Measurements from ENCODE around the gene MIGA1. TPM values are rescaled to one million over a fixed set of nuclear protein-coding genes. Genes with fewer than 3 reads are reported as not detected.

Gene MIGA1
- polyA plus RNA-seq (2013, experiment 1 of 2) = 8.0 TPM
- polyA plus RNA-seq (2013, experiment 2 of 2) = 8.1 TPM

- Histone ChIP-seq H2AFZ (ENCODE audit: low read depth, low read length) (peak within 1 kb of the TSS; percentile 97), H3K23ac (ENCODE audit: low read length in 2 of 2) (peak within 1 kb of the TSS; percentile 79 to 86), H2BK12ac (ENCODE audit: low read length in 2 of 2) (peak within 1 kb of the TSS in 1 of 2 experiments; percentile 37), H2BK5ac (ENCODE audit: low read depth, low read length, poor library complexity, severe bottlenecking) (no peak within 1 kb of the TSS), H3K14ac (ENCODE audit: low read length in 2 of 2) (peak within 1 kb of the TSS in 1 of 2 experiments; percentile 96), H4K91ac (ENCODE audit: low read length) (peak within 1 kb of the TSS; percentile 89), H3K27me3 (ENCODE audit: control insufficient read depth in 1 of 2, insufficient read depth in 1 of 2, low read length in 2 of 2) (no peaks in the 10 kb centered on the region), H3K79me1 (replicated peaks; ENCODE audit: low read length, poor library complexity, severe bottlenecking) (peaks cover 7% of the 10 kb centered on the region), H3K36me3 (ENCODE audit: control insufficient read depth in 1 of 2, insufficient read depth in 2 of 2, low read depth in 1 of 2, low read length in 2 of 2) (peaks cover 0 to 13% of the 10 kb centered on the region in 2 experiments), H2BK120ac (ENCODE audit: low read depth, low read length) (peak within 1 kb of the TSS; percentile 79), H3K27ac (ENCODE audit: low read length, poor library complexity, severe bottlenecking) (peak within 1 kb of the TSS; percentile 35), H3K9ac (ENCODE audit: low read length) (peak within 1 kb of the TSS; percentile 95), H3K18ac (ENCODE audit: low read depth in 1 of 2, low read length in 2 of 2) (peak within 1 kb of the TSS; percentile 79 to 81), H3K9me3 (ENCODE audit: control insufficient read depth, low read length) (no peaks in the 10 kb centered on the region), H4K8ac (ENCODE audit: low read length) (peak within 1 kb of the TSS; percentile 93), H2AK5ac (ENCODE audit: low read length, severe bottlenecking) (no peak within 1 kb of the TSS), H3K4me2 (ENCODE audit: low read length, poor library complexity, severe bottlenecking) (peak within 1 kb of the TSS; percentile 98), H3K4me3 (ENCODE audit: insufficient read depth in 1 of 2, low read depth in 1 of 2, low read length in 2 of 2) (peak within 1 kb of the TSS; percentile 95 to 99), H3K4ac (ENCODE audit: low read depth in 1 of 2, low read length in 2 of 2) (peak within 1 kb of the TSS; percentile 5 to 81), H3K4me1 (ENCODE audit: control insufficient read depth, insufficient read depth, low read depth, low read length) (peaks cover 4% of the 10 kb centered on the region), H2BK15ac (ENCODE audit: low read depth, poor library complexity, severe bottlenecking) (no peak within 1 kb of the TSS)
- WGBS = 1% methylated on average over 36 of the region's 40 CpGs
- DNase-seq = peak; percentile 89
These were observed at the start of gene MIGA1 for GRCh38 chr1:77779529-77780281. TSS of gene MIGA1 (plus strand) at chr1:77779649. CDS start at chr1:77783253, 3,604 bp downstream.

- H3K4ac ChIP-seq (ENCODE audit: low read depth in 1 of 2, low read length in 2 of 2) = no peak overlapping the region
- H2AK5ac ChIP-seq (ENCODE audit: low read length, severe bottlenecking) = no peak overlapping the region
- no peak overlapping the region for H2AFZ ChIP-seq (ENCODE audit: low read depth, low read length)
- H3K23ac ChIP-seq (ENCODE audit: low read length in 2 of 2) = no peak overlapping the region
- H3K9ac ChIP-seq (ENCODE audit: low read length) = no peak overlapping the region
- no peak overlapping the region for H3K14ac ChIP-seq (ENCODE audit: low read length in 2 of 2)
- H2BK120ac ChIP-seq (ENCODE audit: low read depth, low read length) = no peak overlapping the region
- no peak overlapping the region for H3K18ac ChIP-seq (ENCODE audit: low read depth in 1 of 2, low read length in 2 of 2)
- no peak overlapping the region for H3K4me3 ChIP-seq (ENCODE audit: insufficient read depth in 1 of 2, low read depth in 1 of 2, low read length in 2 of 2)
- no peak overlapping the region for H2BK12ac ChIP-seq (ENCODE audit: low read length in 2 of 2)
- DNase-seq = no peak
- H3K27ac ChIP-seq (ENCODE audit: low read length, poor library complexity, severe bottlenecking) = no peak overlapping the region
- no peaks in the 10 kb centered on the region for H3K4me1 ChIP-seq (ENCODE audit: control insufficient read depth, insufficient read depth, low read depth, low read length)
- H3K4me2 ChIP-seq (ENCODE audit: low read length, poor library complexity, severe bottlenecking) = no peak overlapping the region
- no CpG with 5 or more reads among the region's 1 CpG for WGBS
- H3K36me3 ChIP-seq (ENCODE audit: control insufficient read depth in 1 of 2, insufficient read depth in 2 of 2, low read depth in 1 of 2, low read length in 2 of 2) = peaks cover 15 to 90% of the 10 kb centered on the region in 2 experiments
- H3K27me3 ChIP-seq (ENCODE audit: control insufficient read depth in 1 of 2, insufficient read depth in 1 of 2, low read length in 2 of 2) = no peaks in the 10 kb centered on the region
- no peak overlapping the region for H2BK15ac ChIP-seq (ENCODE audit: low read depth, poor library complexity, severe bottlenecking)
- no peaks in the 10 kb centered on the region for H3K9me3 ChIP-seq (ENCODE audit: control insufficient read depth, low read length)
- no peak overlapping the region for H4K91ac ChIP-seq (ENCODE audit: low read length)
- no peak overlapping the region for H4K8ac ChIP-seq (ENCODE audit: low read length)
- H2BK5ac ChIP-seq (ENCODE audit: low read depth, low read length, poor library complexity, severe bottlenecking) = no peak overlapping the region
- peaks cover 17% of the 10 kb centered on the region for H3K79me1 ChIP-seq (replicated peaks; ENCODE audit: low read length, poor library complexity, severe bottlenecking)
These were observed 47.4 kb upstream of the MIGA1 start for GRCh38 chr1:77732090-77732489.

GRCh38 chr1:77739235-77739634, 40.2 kb upstream of the MIGA1 start:
- no peaks in the 10 kb centered on the region for H3K4me1 ChIP-seq (ENCODE audit: control insufficient read depth, insufficient read depth, low read depth, low read length)
- no peak overlapping the region for H3K14ac ChIP-seq (ENCODE audit: low read length in 2 of 2)
- no peak overlapping the region for H4K91ac ChIP-seq (ENCODE audit: low read length)
- WGBS = no CpG with 5 or more reads among the region's 1 CpG
- no peaks in the 10 kb centered on the region for H3K27me3 ChIP-seq (ENCODE audit: control insufficient read depth in 1 of 2, insufficient read depth in 1 of 2, low read length in 2 of 2)
- no peaks in the 10 kb centered on the region for H3K9me3 ChIP-seq (ENCODE audit: control insufficient read depth, low read length)
- no peak overlapping the region for H3K4ac ChIP-seq (ENCODE audit: low read depth in 1 of 2, low read length in 2 of 2)
- H3K36me3 ChIP-seq (ENCODE audit: control insufficient read depth in 1 of 2, insufficient read depth in 2 of 2, low read depth in 1 of 2, low read length in 2 of 2) = peaks cover 3 to 57% of the 10 kb centered on the region in 2 experiments
- H3K79me1 ChIP-seq (replicated peaks; ENCODE audit: low read length, poor library complexity, severe bottlenecking) = peaks cover 12% of the 10 kb centered on the region
- no peak overlapping the region for H3K23ac ChIP-seq (ENCODE audit: low read length in 2 of 2)
- no peak overlapping the region for H2BK12ac ChIP-seq (ENCODE audit: low read length in 2 of 2)
- H3K9ac ChIP-seq (ENCODE audit: low read length) = no peak overlapping the region
- no peak overlapping the region for H2BK120ac ChIP-seq (ENCODE audit: low read depth, low read length)
- DNase-seq = no peak
- no peak overlapping the region for H2AK5ac ChIP-seq (ENCODE audit: low read length, severe bottlenecking)
- no peak overlapping the region for H2BK5ac ChIP-seq (ENCODE audit: low read depth, low read length, poor library complexity, severe bottlenecking)
- no peak overlapping the region for H2AFZ ChIP-seq (ENCODE audit: low read depth, low read length)
- no peak overlapping the region for H3K27ac ChIP-seq (ENCODE audit: low read length, poor library complexity, severe bottlenecking)
- no peak overlapping the region for H3K18ac ChIP-seq (ENCODE audit: low read depth in 1 of 2, low read length in 2 of 2)
- H2BK15ac ChIP-seq (ENCODE audit: low read depth, poor library complexity, severe bottlenecking) = no peak overlapping the region
- no peak overlapping the region for H3K4me3 ChIP-seq (ENCODE audit: insufficient read depth in 1 of 2, low read depth in 1 of 2, low read length in 2 of 2)
- H3K4me2 ChIP-seq (ENCODE audit: low read length, poor library complexity, severe bottlenecking) = no peak overlapping the region
- H4K8ac ChIP-seq (ENCODE audit: low read length) = no peak overlapping the region

GRCh38 chr1:77741316-77741715, 38.1 kb upstream of the MIGA1 start:
- WGBS = no CpG with 5 or more reads among the region's 1 CpG
- Histone ChIP-seq H2AK5ac (ENCODE audit: low read length, severe bottlenecking) (no peak overlapping the region), H2AFZ (ENCODE audit: low read depth, low read length) (no peak overlapping the region), H3K9me3 (ENCODE audit: control insufficient read depth, low read length) (no peaks in the 10 kb centered on the region), H3K4me3 (ENCODE audit: insufficient read depth in 1 of 2, low read depth in 1 of 2, low read length in 2 of 2) (no peak overlapping the region), H2BK5ac (ENCODE audit: low read depth, low read length, poor library complexity, severe bottlenecking) (no peak overlapping the region), H3K27ac (ENCODE audit: low read length, poor library complexity, severe bottlenecking) (no peak overlapping the region), H3K14ac (ENCODE audit: low read length in 2 of 2) (no peak overlapping the region), H4K91ac (ENCODE audit: low read length) (no peak overlapping the region), H3K18ac (ENCODE audit: low read depth in 1 of 2, low read length in 2 of 2) (no peak overlapping the region), H3K27me3 (ENCODE audit: control insufficient read depth in 1 of 2, insufficient read depth in 1 of 2, low read length in 2 of 2) (no peaks in the 10 kb centered on the region), H3K4me2 (ENCODE audit: low read length, poor library complexity, severe bottlenecking) (no peak overlapping the region), H3K36me3 (ENCODE audit: control insufficient read depth in 1 of 2, insufficient read depth in 2 of 2, low read depth in 1 of 2, low read length in 2 of 2) (peaks cover 5 to 42% of the 10 kb centered on the region in 2 experiments), H3K9ac (ENCODE audit: low read length) (no peak overlapping the region), H3K23ac (ENCODE audit: low read length in 2 of 2) (no peak overlapping the region), H2BK120ac (ENCODE audit: low read depth, low read length) (no peak overlapping the region), H3K4me1 (ENCODE audit: control insufficient read depth, insufficient read depth, low read depth, low read length) (no peaks in the 10 kb centered on the region), H2BK12ac (ENCODE audit: low read length in 2 of 2) (no peak overlapping the region), H4K8ac (ENCODE audit: low read length) (no peak overlapping the region), H3K4ac (ENCODE audit: low read depth in 1 of 2, low read length in 2 of 2) (no peak overlapping the region), H3K79me1 (replicated peaks; ENCODE audit: low read length, poor library complexity, severe bottlenecking) (peaks cover 10% of the 10 kb centered on the region), H2BK15ac (ENCODE audit: low read depth, poor library complexity, severe bottlenecking) (no peak overlapping the region)
- no peak for DNase-seq

Measured in mesenchymal stem cell (in vitro differentiated cells and primary cell).